T47D (cell line): ENCODE results near the gene DLGAP4.

Source experiments
- DNase-seq, 2 experiments: peaks; one replicate each; pipeline versions ENCODE4 v3.0.0 to v3.0.0-alpha.2; 2011 to 2012; ENCODE audit warnings: low read depth in 1 of 2, low spot score in 1 of 2
- JUND ChIP-seq: IDR thresholded peaks from 2 replicates; pipeline ENCODE4 v1.6.1; 2012; ENCODE audit warnings: low read depth
- in situ Hi-C: cut with HindIII; loops from 2 replicates; pipeline ENCODE4 v1.10.0; 2016; ENCODE audit warnings: low sequenced_read_pairs, low pct_unique_long_range_greater_than_20kb

The DLGAP4 gene

DNA sequence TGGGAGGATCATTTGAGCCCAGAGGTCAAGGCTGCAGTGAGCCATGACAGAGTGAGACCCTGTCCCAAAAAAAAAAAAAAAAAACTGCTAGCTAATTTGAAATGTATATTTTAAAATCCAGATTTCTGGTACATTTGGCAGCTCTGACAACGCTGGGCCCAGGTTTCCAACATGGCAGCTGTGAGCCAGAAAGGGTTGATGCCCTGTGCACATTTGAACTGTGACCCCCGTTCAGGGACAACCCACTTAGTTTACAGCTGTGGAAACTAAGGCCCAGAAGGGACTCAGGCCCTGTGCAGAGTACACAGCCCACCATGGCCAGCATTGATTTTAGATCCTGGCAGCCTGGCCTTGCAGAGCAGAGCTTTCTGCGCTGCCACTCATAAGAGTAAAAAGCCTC lies 179.1 kb downstream of the DLGAP4 start:
- TF ChIP-seq JUND = no peak
- in situ Hi-C loops = no loop called here
- DNase-seq = no peak

DNA sequence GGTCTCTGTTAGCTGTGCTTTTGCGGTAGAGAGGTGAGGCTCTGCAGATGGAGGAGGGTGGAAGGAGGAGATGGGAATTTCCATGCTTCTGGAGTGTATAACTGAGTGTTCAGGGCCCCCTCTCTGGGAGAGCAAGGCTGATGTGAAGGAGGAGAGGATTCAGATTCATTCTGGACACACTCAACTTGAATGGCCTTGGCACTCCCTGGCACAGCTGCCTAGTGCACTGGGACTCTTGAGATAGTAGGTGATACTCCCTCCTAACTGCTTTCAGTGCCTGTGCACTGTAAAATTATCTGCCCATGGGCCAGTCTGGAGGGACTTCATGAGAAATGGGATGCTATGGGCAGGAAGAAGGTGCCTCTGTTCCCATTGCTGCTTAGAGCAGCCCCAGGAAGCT lies 180.9 kb downstream of the DLGAP4 start:
- DNase-seq = no peak
- in situ Hi-C loops = no loop called here
- TF ChIP-seq JUND = no peak

DNA sequence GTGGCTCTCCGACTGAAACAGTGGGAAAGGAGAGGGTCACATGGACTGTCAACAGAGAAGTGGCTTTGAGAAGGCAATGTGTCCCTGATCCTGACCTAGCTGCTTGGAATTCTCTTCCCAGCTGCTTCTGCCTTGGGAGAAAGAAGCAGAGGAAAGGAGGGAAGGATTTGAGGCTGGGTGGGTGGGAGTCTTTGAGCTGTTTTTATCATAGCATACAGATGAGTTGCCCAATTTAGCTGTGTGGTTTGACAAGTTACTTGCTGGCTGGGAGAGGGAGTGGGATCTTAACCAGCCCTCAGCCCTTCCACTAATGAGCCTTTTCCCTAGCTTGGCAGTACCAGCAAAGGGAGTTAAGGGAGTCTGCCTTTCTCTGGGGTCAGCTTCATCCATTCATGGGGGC lies 184.1 kb downstream of the DLGAP4 start:
- in situ Hi-C loops = no loop called here
- no peak for TF ChIP-seq JUND
- DNase-seq = no peak

DNA sequence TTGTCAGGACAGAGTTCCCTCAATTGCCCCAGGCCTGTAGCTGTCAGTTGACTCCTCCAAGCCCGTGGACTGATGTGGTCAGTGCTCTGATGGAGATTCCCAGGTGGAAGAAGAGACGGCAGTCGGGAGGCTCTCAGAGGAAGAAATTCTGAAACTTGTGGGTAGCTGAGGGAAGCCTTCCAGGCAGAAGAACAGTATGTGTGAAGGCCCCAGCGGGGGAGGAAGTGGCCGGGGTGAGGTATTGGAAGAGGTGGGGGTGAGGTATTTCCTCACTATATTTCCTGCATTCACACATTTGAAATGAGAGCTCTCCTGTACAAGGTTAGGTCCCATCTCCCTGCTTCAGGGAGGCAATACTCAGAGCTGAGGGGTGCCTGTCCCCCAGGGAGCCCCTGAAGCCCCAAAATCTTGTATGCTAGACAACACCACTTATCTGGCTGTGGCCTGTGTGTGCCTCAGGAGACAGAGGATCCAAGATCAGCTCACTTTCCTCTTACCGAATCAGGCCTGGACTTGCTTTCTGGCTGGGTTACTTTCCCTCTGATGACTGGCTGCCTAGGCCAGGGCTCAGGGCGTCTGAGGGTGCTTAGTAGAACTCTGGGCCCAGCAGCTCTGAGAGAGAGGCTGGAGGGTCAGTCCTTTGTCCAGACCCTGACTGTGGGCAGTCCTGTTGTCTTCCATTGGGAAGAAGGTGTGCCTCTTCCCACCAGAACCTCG lies 185.9 kb downstream of the DLGAP4 start:
- in situ Hi-C loops = no loop called here
- TF ChIP-seq JUND = no peak
- DNase-seq = no peak

DNA sequence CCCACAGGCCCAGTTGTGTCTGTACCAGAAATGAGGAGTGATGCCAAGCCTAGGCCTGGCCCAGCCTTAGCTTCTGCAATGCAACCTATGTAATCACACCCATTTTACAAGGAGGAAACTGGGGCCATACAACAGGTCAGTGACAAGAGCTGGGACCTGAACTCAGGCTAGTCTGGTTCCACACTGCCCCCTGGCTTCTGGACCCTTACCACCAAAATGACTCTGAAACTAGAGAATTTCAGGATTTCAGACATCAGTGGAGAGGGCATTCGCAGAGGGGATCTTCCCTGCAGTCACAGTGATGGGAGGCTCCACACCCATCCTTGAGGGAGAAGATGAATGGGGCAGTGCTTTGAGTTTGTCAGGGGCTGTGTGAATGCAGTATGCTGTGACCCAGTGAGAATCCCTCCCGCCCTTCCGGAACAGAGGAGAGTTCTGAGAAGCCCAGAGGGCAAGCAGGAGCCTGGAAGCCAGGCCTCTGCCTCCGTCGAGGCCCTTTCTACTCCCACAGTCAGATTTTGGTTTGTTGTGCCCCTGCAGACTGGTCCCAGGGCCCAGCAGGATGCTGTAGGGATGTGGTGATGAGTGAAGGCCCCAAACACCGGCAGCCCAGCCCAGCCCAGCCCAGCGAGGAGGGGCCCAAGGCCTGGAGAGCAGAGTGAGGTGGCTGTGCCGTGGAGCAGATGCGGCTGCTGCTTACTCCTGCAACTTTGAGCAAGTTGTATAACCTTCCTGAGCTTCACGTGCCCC lies 187.1 kb downstream of the DLGAP4 start:
- DNase-seq = no peak
- in situ Hi-C loops = no loop called here
- no peak for TF ChIP-seq JUND

DNA sequence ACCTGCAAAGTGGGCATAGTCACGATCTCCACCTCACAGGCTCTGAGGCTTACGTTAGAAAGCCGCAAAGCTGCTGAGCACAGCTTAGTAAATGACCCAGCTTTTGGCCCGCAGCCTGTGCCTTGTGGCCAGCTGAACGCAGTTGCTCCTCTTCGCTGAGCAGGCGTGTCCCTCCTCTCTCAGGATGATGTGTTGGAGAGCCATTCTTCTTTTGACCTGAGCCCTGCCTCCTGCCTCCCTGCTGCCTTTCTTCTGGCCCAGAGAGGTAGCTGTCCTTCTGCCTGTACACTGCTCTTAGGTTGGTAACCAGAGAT lies 187.6 kb downstream of the DLGAP4 start:
- TF ChIP-seq JUND = no peak
- DNase-seq = no peak
- in situ Hi-C loops = no loop called here

DNA sequence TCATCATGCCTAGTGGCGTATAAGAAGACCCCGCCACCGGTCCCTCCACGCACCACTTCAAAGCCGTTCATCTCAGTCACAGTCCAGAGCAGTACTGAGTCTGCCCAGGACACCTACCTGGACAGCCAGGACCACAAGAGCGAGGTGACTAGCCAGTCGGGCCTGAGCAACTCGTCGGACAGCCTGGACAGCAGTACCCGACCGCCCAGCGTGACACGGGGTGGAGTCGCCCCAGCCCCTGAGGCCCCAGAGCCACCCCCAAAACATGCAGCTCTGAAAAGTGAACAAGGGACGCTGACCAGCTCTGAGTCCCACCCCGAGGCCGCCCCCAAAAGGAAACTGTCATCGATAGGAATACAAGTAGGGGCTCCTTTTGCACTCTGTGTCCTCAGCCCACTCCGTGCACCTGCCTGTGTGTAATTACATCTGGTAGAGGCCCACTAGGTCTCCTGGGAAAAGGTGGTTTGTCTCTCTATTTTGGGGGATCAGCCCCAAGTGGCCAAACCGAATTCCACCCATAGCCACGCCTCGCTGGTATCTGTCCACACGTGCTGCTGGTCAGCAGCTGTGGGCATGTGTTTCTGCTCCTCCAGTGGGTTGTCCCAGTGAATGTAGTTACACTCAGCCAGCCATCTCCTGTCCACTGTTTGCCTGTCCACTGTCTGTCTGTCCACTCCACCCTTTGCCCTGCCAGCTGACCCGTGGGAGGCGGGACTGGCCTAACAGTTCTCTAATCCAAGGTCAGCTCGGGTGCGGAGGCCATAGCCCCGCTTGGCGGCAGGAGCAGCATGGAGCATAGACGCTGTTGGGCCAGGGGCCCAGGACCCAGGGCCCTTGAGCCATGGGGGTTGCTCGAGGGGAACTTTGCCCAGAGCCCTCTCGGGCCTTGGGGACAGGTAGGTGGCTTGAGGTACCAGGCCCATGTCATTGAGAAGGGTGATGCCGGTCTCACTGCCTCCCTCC lies 190.8 kb downstream of the DLGAP4 start:
- no peak for DNase-seq
- no peak for TF ChIP-seq JUND
- in situ Hi-C loops = no loop called here

DNA sequence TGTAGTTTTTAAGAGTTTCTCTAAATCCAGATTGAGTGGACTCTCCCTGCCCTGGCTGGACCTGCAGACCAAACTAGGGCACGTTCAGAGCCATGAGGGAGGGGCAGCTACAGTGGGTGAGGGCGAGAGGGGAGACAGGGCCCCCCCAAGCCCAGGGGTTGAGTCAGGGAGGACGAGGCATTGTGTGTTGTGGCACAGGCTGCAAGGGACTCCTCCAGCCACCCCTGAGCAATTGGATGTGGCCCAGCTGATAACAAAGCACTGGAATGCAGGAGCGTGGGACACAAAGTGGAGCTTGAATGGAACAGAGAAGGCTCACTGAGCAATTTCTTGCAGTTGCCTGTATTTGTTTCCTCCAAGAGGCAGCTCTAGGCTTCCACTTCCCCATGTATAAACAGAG lies 191.7 kb downstream of the DLGAP4 start:
- no peak for DNase-seq
- TF ChIP-seq JUND = no peak
- in situ Hi-C loops = no loop called here

DNA sequence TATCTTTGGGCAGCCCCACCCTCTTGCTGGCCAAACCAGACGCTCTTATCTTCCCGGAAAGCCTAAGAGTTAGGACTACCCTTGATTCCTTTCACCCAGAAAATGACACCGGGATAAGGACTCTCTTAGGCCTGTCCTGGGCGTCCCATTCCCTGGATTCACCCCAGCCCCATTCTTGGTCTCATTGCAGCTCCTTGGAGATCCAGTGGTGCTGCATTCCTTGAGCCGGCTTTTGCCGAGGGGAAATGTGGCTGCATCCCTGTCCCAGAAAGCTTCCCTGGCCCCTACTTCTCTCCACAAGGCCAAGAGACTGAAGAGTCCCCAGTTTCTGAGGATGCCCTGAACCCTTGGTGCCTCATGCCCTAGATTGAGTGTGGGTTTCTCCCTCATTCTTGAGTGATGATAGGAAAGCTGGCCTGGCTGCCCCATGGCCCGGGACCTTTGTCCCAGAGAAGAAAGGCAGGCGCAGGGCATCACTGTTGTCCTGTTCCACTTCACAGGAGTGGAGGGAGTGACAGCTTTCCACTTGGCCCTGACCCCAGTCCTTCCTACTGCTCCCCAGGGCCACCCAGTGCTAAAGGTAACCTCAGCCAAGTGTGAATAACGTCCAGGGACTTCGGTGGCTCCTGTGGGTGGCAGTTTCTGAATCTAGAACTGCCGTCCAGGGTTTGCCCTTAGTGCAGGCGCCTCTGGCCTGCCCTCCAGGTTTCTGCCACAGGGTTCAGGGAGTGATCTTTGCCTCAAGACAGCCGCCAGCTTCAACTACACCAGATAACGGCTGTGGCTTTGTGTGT lies 192.4 kb downstream of the DLGAP4 start:
- in situ Hi-C loops = no loop called here
- TF ChIP-seq JUND = no peak
- no peak for DNase-seq

DNA sequence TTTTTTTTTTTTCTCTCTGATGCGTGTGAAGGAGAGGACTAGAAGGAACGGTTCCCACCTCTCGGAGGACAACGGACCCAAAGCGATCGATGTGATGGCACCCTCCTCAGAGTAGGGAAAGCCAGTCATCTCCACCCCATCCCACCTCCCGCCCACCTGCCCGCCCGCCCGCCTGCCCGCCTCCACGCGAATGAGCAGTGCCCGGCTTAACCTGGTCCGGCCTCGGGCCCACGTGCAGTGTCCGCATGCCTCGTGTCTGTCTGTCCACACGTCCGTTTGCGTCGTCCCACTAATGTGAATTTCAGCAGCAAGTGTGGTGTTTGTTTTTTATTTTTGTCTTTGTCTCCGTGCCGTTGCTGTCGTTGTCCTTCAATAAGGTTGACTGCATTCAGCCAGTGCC lies 193.1 kb downstream of the DLGAP4 start:
- no peak for TF ChIP-seq JUND
- no peak for DNase-seq
- in situ Hi-C loops = no loop called here

DNA sequence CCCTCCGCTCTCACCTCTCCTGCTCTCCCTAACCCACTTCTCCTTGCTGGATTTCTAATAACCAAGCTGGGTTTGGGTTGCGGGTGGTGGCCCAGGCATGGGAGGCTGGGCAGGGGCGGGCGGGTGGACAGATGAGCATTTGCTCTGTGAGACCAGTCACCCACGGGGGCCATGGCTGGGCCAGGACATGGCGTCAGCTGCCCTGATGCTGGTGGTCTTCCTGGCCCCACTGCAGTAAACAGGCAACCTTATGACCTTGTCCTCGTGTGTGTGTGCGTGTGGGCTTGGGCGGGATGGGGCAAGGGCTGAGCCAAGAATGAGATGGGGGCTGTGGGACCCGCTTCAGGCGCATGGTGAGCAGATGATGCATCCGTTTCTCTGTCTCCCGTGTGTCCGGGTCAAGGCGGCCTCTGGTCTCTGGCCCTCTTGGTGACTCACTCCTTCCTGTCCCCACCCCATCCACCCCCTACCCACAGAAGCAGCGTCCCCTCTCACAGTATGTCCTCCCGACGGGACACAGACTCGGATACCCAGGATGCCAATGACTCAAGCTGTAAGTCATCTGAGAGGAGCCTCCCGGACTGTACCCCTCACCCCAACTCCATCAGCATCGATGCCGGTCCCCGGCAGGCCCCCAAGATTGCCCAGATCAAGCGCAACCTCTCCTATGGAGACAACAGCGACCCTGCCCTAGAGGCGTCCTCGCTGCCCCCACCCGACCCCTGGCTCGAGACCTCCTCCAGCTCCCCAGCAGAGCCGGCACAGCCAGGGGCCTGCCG lies 193.8 kb downstream of the DLGAP4 start:
- no peak for TF ChIP-seq JUND
- DNase-seq = no peak
- in situ Hi-C loops = no loop called here
